Measurements from ENCODE around the gene FAM222B.
"Not testable (repeated sequence)": the region's sequence is repeated elsewhere in the genome, so short reads cannot be mapped to it uniquely, and the experiment has no call there.

The FAM222B gene

DNA sequence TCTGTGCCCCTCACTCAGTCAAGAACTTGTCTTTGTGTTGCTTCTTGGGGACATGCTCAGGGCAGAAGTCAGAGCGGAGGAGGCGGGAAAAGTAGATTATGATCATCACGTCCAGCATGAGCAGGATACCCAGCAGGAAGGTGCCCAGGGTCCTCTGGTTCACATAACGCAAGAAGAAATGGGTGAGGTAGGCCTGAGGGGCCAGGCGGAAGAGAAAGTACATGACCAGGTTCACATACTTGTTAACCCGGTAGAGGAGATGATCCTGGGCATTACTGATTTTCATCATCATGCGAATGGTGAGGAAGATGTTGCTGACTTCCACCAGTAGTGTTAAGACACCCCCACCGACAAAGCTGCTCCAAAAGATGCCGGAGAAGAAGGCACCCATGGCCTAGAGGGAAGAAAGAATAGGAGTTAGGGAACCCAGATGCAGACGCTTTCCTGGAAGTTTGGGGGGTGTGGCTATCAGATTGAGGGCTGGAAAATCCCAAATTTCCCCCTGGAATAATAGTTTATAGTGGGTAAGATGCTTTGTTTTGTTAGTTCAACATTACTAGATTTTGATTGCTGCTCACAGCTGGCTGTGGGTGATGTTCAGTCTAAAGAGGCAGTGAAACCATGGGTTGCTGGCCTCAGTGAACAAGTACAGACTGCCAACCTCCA lies 118.0 kb downstream of the FAM222B start:
- Mint-ChIP-seq H3K4me3 (peak overlapping the region; percentile 95), H3K4me1 (peaks cover 45% of the 10 kb centered on the region), H3K36me3 (peaks cover 40% of the 10 kb centered on the region), H3K27ac (peak overlapping the region; percentile 86), H3K27me3 (no peaks in the 10 kb centered on the region), H3K9me3 (no peaks in the 10 kb centered on the region)

DNA sequence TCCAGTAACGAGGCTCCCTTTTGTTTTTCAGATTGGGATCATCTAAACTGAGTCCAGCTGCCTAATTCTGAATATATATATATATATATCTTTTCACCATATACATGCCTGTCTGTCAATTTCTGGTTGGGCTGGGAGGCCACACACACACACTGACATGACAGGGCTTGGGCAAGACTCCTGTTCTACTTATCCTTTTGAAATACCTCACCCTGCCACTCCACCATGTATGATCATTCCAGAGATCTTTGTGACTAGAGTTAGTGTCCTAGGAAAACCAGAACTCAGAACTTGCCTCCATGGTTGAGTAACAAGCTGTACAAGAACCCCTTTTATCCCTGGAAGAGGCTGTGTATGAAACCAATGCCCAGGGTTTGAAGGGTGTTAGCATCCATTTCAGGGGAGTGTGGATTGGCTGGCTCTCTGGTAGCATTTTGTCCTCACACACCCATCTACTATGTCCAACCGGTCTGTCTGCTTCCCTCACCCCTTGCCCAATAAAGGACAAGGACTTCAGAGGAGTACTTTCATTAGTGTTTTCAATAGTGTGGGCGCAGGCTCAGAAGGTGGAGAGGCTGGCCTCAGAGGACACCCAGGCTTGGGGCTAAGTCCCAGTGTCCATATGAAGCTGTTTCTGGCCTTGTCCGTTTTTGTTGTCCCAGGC lies 118.6 kb downstream of the FAM222B start:
- Mint-ChIP-seq H3K4me1 (peaks cover 45% of the 10 kb centered on the region), H3K36me3 (peaks cover 40% of the 10 kb centered on the region), H3K4me3 (peak overlapping the region; percentile 95), H3K27ac (peak overlapping the region; percentile 86)
- not testable (repeated sequence) for H3K27me3 Mint-ChIP-seq, H3K9me3 Mint-ChIP-seq

GRCh38 chr17:28723159-28723835 lies 119.3 kb downstream of the FAM222B start:
- Mint-ChIP-seq H3K9me3 (no peaks in the 10 kb centered on the region), H3K27me3 (peaks cover 3% of the 10 kb centered on the region), H3K4me3 (peak overlapping the region; percentile 95), H3K27ac (peak overlapping the region; percentile 72), H3K36me3 (peaks cover 40% of the 10 kb centered on the region), H3K4me1 (peaks cover 48% of the 10 kb centered on the region)

DNA sequence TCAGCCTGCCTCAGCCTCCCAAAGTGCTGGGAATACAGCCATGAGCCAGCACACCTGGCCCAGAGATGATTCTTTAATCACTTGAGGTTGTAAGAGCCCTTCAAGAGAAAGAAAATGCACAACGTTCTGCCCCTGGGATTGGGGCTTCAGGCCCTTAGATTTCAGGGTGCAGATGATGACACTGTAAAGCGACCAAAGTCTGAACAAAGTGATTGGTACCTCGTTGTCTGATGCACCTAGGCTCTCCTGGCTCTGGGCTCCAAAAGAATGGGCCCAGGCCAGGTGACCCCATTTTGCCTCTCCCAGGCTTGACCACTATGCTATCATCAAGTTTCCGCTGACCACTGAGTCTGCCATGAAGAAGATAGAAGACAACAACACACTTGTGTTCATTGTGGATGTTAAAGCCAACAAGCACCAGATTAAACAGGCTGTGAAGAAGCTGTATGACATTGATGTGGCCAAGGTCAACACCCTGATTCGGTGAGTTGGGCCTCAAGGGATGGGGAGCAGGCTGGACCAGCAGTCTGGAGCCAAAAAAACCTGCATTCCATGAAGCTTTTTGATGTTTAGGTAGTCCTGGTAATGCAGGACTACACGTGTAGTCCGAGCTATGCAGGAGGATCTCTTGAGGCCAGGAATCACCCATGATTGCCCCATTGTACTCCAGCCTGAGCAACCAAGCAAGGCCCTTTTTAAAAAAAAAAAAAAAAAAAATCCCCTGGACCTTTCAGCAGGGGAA lies 120.0 kb downstream of the FAM222B start:
- peaks cover 47% of the 10 kb centered on the region for H3K4me1 Mint-ChIP-seq
- no peaks in the 10 kb centered on the region for H3K9me3 Mint-ChIP-seq
- H3K27me3 Mint-ChIP-seq: peaks cover 3% of the 10 kb centered on the region
- H3K27ac Mint-ChIP-seq: peak overlapping the region; percentile 65
- peaks cover 40% of the 10 kb centered on the region for H3K36me3 Mint-ChIP-seq
- peak overlapping the region; percentile 100 for H3K4me3 Mint-ChIP-seq

DNA sequence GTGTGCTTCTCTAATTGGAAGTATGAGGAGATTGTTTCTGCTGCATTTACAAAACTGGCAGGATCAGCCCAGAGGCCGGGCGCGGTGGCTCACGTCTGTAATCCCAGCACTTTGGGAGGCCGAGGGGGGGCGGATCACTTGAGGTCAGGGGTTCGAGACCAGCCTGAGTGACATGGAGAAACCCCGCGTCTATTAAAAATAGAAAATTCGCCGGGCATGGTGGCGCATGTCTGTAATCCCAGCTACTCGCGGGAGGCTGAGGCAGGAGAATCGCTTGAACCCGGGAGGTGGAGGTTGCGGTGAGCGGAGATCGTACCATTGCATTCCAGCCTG lies 121.6 kb downstream of the FAM222B start:
- H3K9me3 Mint-ChIP-seq, H3K27me3 Mint-ChIP-seq: not testable (repeated sequence)
- Mint-ChIP-seq H3K36me3 (peaks cover 40% of the 10 kb centered on the region), H3K4me1 (peaks cover 47% of the 10 kb centered on the region), H3K4me3 (peak overlapping the region; percentile 100), H3K27ac (peak overlapping the region; percentile 100)

DNA sequence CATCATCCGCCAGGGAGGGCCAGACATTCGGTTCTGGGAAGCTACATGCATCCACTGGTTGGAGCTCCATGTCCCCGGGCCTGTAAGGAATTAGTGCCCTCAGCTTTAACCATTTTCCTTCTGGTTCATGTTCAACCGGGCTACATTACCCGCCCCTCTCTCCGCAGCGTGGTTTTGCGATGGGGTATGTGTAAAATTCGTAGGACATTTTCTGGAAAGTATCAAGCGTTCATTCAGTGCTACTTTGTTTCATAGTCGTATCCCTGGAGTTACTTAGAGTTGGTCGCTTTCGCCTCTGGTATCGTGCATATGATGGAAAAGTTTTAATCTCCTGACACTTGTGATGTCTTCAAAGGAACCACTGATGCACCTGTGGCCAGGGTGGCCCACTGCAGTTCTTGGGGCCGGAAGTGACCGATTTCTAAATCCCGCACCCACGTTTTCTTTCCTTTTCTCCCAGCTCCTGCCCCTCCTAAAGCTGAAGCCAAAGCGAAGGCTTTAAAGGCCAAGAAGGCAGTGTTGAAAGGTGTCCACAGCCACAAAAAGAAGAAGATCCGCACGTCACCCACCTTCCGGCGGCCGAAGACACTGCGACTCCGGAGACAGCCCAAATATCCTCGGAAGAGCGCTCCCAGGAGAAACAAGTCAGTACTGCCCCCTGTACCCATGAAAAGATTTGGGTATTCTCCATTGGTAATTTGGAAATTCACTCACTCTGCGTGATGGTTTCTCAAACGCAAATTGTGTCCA lies 122.2 kb downstream of the FAM222B start:
- Mint-ChIP-seq H3K27me3 (peaks cover 5% of the 10 kb centered on the region), H3K9me3 (no peaks in the 10 kb centered on the region), H3K4me3 (peak overlapping the region; percentile 100), H3K36me3 (peaks cover 38% of the 10 kb centered on the region), H3K4me1 (peaks cover 45% of the 10 kb centered on the region), H3K27ac (peak overlapping the region; percentile 100)

GRCh38 chr17:28719021-28719433 lies 123.6 kb downstream of the FAM222B start:
- Mint-ChIP-seq H3K27ac (peak overlapping the region; percentile 100), H3K36me3 (peaks cover 25% of the 10 kb centered on the region), H3K4me3 (peak overlapping the region; percentile 100), H3K9me3 (no peaks in the 10 kb centered on the region), H3K4me1 (peaks cover 31% of the 10 kb centered on the region), H3K27me3 (peaks cover 10% of the 10 kb centered on the region)

DNA sequence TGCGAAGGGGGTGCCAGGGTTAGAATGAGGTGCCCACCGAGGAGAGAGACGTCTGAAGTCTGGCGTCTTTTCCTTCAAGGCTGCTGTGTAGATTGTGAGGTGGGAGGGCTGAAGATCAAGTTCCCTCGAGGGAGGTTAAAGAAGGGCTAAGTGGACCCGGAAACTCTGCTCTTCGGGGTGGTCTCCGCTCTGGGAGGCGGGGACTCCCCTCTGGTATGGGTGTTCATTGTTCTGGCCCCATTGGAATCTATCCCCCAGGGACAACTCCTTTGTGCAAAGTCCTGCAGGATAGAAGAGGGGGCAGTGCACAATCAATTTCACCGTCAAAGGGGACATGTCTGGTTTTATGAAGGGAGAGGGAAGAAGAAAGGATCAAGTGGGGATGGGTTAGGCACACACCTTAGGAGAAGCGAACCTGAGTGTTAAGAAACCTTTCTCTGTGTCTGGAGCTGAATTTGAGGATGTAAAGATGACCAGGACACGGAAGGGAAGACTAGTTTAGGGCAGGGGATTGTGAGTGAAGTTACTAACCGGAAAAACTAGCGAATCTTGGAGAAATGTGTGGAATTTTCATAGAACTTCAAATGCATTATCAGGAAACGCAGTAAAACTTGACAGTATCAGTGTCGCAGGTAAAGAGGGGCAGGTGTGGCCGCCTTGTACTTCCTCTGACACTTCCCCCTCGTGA lies 124.1 kb downstream of the FAM222B start:
- peaks cover 10% of the 10 kb centered on the region for H3K27me3 Mint-ChIP-seq
- H3K4me1 Mint-ChIP-seq: peaks cover 25% of the 10 kb centered on the region

DNA sequence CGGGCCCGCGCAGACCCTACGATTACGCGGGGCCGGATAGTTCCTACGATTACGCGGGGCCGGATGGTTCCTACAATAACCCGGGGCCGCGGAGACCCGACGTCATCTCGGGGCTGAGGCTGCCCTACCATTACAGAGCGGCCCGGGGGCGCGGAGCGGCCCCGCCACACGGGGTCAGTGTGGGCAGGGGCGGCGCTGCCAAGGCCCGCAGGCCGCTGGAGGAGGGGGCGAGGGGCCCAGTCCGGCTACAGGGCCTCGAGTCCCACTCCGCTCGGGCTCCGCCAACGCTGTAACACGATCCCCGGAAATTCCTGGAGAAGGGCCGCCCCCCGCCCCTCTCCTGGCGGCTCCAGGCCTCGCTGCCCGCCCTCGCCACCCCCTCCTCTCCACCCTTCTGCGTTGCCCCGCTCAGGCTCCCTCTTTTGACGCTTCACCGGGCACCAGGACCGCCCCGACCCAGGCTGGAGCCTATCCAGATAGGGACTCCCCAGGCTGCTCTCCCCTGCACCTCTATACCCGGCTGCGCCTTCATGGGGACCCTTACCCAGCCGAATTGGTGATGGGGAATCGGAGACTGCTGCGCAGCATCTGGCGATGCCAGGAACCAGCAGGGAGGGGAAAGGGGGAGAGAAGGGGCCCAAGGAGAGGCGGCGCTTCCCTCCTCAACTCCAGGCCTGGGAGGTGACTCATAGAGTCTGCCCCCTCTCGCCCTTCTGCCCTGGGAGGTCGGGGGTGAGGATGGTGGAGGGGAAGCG lies 124.8 kb downstream of the FAM222B start, which contains the start of gene RAB34:
RAB34 (minus strand) TSS at position 291 of the 755 bp plus-strand sequence. CDS start 602 bp downstream, outside the sequence.
- Mint-ChIP-seq H3K27ac (peak within 1 kb of the TSS; percentile 25), H3K36me3 (peaks cover 21% of the 10 kb centered on the region), H3K27me3 (peaks cover 10% of the 10 kb centered on the region), H3K4me3 (peak within 1 kb of the TSS; percentile 73), H3K4me1 (peaks cover 21% of the 10 kb centered on the region), H3K9me3 (no peaks in the 10 kb centered on the region)

More for the DNA sequence above, 124.1 kb downstream of the FAM222B start:
- Mint-ChIP-seq H3K9me3 (no peaks in the 10 kb centered on the region), H3K36me3 (peaks cover 23% of the 10 kb centered on the region), H3K27ac (peak overlapping the region; percentile 25), H3K4me3 (peak overlapping the region; percentile 73)

DNA sequence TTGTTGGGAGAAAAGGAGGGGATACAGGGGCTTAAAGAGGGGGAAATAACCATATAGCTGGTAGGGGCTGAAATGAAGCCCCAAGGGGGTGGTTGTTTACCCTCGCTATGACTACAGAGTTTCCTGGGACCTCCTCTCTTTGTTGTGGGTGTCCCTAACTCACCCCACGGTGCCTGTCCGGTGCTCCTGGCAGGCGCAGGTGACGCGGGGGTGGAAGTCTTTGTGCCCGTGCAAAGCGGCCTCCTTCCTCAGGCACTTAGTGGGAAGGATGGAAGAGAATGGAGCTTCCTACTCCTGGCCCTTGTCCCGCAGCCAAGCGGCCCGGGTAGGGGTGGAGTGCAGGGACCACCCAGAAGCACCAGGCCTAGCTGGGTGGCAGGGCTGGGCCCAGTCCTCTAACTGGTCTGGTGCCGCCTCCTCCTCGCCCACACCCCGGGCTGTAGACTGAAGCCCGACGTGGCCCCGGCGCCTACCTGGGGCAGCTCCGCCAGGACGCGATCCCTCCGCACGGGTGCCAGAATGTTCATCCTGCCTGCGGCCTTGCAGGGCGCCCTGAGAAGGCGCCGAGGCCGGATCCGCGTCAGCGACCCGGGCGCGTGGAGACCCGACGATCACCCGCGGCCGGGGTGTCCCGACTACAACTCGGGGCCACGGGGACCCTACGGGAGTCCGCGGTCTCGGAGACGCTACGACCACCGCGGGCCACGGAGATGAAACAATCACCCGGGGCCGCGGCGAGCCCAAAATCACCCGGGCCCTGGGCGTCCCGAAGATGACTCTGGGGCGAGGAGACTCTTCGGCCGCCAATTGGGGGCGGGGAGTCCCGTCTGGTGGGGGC lies 125.6 kb downstream of the FAM222B start:
- Mint-ChIP-seq H3K27me3 (peaks cover 10% of the 10 kb centered on the region), H3K36me3 (peaks cover 18% of the 10 kb centered on the region), H3K4me3 (no peak overlapping the region), H3K9me3 (no peaks in the 10 kb centered on the region), H3K27ac (no peak overlapping the region), H3K4me1 (peaks cover 21% of the 10 kb centered on the region)

DNA sequence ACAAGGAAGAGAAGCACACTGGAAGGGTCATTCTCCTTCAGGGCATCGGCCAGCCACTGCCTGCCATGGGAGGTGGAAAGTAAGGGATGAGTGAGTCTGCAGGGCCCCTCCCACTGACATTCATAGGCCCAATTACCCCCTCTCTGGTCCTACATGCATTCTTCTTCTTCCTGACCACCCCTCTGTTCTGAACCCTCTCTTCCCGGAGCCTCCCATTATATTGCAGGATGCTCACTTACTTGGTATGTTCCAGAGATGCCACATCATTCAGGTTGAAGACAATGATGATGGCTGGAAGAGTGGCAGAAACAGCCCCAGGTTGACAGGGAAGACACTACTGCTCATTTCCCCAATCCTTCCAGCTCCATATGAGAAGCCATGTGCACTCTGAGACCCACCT lies 127.4 kb downstream of the FAM222B start:
- Mint-ChIP-seq H3K36me3 (peaks cover 4% of the 10 kb centered on the region), H3K9me3 (no peaks in the 10 kb centered on the region), H3K27ac (no peak overlapping the region), H3K4me1 (peaks cover 32% of the 10 kb centered on the region), H3K4me3 (no peak overlapping the region), H3K27me3 (peaks cover 10% of the 10 kb centered on the region)

DNA sequence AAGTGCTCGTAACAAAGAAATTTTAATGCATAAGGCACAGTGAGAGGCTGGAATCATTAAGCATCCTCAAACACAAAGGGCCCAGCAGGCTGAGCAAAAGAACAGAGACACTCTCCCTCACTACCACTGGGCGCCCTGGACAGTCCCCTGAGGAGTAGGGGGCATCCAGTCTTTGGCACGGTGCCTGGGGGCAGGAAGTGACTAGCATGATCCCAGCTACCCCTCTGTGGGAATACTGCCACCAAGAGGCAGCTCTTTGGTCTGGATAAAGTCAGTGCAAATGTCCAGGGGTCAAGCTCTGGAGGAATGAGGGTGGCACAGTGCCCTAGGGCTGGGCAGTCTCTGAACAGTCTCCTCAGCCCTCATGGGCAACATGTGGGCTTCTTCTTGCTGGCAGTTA lies 128.3 kb downstream of the FAM222B start:
- no peak overlapping the region for H3K4me3 Mint-ChIP-seq
- H3K4me1 Mint-ChIP-seq: peaks cover 29% of the 10 kb centered on the region
- no peaks in the 10 kb centered on the region for H3K9me3 Mint-ChIP-seq
- no peak overlapping the region for H3K27ac Mint-ChIP-seq
- no peaks in the 10 kb centered on the region for H3K36me3 Mint-ChIP-seq
- peaks cover 8% of the 10 kb centered on the region for H3K27me3 Mint-ChIP-seq

- H3K9me3 Mint-ChIP-seq: no peaks in the 10 kb centered on the region
- H3K4me1 Mint-ChIP-seq: peaks cover 19% of the 10 kb centered on the region
- peak overlapping the region; percentile 87 for H3K4me3 Mint-ChIP-seq
- peak overlapping the region; percentile 70 for H3K27ac Mint-ChIP-seq
- H3K27me3 Mint-ChIP-seq: peaks cover 7% of the 10 kb centered on the region
- H3K36me3 Mint-ChIP-seq: no peaks in the 10 kb centered on the region
Observed at GRCh38 chr17:28712705-28713415, 129.7 kb downstream of the FAM222B start.

All from activated naive CD4-positive, alpha-beta T cell treated with anti-CD3 and anti-CD28 coated beads, Interleukin-2, amount 50 U/mL, for 24 hours (primary cell).